ENCODE results near the gene ETV6. TPM values are rescaled to one million over a fixed set of nuclear protein-coding genes. Genes with fewer than 3 reads are reported as not detected.

ETV6 gene
- total RNA-seq, 4 donors from 2014 or later = 17.7 to 27.1 (median 25.0) TPM

DNA sequence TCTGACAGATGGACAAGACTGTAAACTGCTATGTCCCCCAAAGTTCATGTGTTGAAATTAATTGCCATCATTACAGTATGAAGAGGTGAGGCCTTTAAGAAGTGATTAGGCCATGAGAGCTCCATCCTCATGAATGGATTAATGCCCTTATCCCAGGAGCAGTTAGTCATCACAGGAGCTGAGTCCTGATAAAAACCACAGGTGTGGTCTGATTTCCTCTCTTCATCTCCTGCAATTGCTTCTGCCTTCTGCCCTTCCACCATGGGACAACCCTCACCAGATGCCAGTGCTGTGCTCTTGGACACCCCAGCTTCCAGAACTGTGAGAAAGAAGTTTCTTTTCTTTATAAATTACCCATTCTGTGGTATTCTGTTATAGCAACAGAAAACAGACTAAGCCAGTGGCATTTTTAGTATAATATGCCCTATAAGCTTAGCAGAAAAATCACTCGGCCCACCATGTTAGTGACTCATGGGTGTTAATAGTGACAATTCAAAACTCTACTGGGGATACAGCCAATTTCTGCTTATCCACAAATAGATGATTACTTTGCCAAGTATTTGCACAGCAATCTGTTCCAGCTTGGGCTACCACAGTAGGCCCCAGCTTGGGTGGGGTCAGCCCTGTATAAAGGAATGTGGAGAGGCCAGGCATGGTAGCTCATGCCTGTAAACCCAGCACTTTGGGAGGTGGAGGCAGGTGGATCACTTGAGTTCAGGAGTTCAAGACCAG is 292.3 kb downstream of the ETV6 start:
- no peak for TF ChIP-seq POLR2A (IDR thresholded peaks at IDR 0.05)
- TF ChIP-seq, protein P1, sequence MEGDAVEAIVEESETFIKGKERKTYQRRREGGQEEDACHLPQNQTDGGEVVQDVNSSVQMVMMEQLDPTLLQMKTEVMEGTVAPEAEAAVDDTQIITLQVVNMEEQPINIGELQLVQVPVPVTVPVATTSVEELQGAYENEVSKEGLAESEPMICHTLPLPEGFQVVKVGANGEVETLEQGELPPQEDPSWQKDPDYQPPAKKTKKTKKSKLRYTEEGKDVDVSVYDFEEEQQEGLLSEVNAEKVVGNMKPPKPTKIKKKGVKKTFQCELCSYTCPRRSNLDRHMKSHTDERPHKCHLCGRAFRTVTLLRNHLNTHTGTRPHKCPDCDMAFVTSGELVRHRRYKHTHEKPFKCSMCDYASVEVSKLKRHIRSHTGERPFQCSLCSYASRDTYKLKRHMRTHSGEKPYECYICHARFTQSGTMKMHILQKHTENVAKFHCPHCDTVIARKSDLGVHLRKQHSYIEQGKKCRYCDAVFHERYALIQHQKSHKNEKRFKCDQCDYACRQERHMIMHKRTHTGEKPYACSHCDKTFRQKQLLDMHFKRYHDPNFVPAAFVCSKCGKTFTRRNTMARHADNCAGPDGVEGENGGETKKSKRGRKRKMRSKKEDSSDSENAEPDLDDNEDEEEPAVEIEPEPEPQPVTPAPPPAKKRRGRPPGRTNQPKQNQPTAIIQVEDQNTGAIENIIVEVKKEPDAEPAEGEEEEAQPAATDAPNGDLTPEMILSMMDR (IDR thresholded peaks at IDR 0.05) = no peak
- no peak for DNase-seq (ENCODE audit: low spot score in 2 of 2)
- intact Hi-C loops (cut with DNase I; ENCODE audit: low total_unique reads) = no loop called here
- H3K4me3 ChIP-seq (ENCODE audit: low read depth, poor library complexity, severe bottlenecking) = no peak overlapping the region
- WGBS, 2 donors = 29 to 53% methylated on average over 1 of the region's 1 CpG

DNA sequence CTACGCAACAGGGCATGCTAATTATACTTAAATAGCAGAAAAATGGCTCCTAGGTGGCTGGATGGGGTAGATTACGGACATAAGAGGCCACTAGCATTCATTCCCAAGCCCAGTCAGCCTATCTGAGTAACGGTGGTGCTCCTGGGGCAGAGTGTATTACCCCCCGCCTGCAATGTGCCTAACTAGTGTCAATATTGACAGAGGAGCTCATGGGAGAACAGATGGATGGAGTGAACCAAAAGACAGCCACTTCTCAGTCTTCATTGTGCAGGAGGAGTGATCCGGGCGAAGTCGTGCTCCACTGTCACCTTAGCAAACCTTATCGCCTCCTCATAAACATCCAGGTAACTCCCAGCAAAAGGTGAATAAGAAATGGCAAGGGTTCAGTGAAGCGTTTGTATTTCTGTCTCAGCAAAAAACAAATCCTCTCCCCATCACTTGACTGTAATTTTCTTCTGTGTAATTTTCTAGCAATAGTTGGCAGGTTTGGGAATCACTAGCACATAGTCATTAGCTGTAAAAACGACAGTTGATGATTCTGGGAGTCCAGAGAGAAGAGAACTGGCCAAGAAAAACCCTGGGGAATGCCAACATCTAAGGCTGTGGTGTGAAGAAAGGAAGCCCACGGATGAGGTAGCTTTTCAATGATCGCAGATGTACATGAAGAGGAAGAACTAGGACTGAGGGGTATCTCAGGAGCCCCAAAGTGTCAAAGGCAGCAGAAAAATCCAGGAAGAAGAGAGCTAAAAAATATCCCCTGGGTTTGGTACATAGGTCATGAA is 294.6 kb downstream of the ETV6 start:
- intact Hi-C loops (cut with DNase I; ENCODE audit: low total_unique reads) = no loop called here
- H3K4me3 ChIP-seq (ENCODE audit: low read depth, poor library complexity, severe bottlenecking) = no peak overlapping the region
- 82 to 87% methylated on average over 12 of the region's 12 CpGs for WGBS, 2 donors
- TF ChIP-seq, protein P1 (IDR thresholded peaks at IDR 0.05) = no peak
- TF ChIP-seq POLR2A (IDR thresholded peaks at IDR 0.05) = no peak
- DNase-seq (ENCODE audit: low spot score in 2 of 2) = no peak

Data from lower leg skin (tissue), 4 donors.